Activated CD8-positive, alpha-beta T cell treated with anti-CD3 and anti-CD28 coated beads for 36 hours (primary cell): ENCODE results near the gene PARP1. TPM values are rescaled to one million over a fixed set of nuclear protein-coding genes. Genes with fewer than 3 reads are reported as not detected.

ENCODE experiments used
- ATAC-seq: fragments of 200-7000 bp; cut with Tn5 transposase; one replicate; pipeline ENCODE4 v1.10.0; 2021; ENCODE audit warnings: mild to moderate bottlenecking, moderate library complexity
- CTCF ChIA-PET: fragments of 350-600 bp; sonication (Branson Sonifier 250); formaldehyde crosslinking; loops from one replicate; lab custom pipeline; 2021; ENCODE audit warnings: antibody characterized with exemption; lab: Charles Lee
- POLR2A ChIA-PET: fragments of 350-600 bp; sonication (Branson Sonifier 250); formaldehyde crosslinking; loops from one replicate; lab custom pipeline; 2021; ENCODE audit warnings: antibody characterized with exemption; lab: Charles Lee
- DNase-seq: peaks from one replicate; pipeline ENCODE4 v3.0.0-alpha.2; 2020
- H3K27ac Mint-ChIP-seq: one replicate; pipeline ENCODE4 v1.8.0; 2021; ENCODE audit warnings: mild to moderate bottlenecking, mixed read lengths
- H3K27me3 Mint-ChIP-seq: one replicate; pipeline ENCODE4 v1.8.0; 2021; ENCODE audit warnings: mixed read lengths
- H3K36me3 Mint-ChIP-seq: one replicate; pipeline ENCODE4 v1.8.0; 2021; ENCODE audit warnings: low read depth, mixed read lengths
- H3K4me1 Mint-ChIP-seq: one replicate; pipeline ENCODE4 v1.8.0; 2021; ENCODE audit warnings: low read depth, mixed read lengths
- H3K4me3 Mint-ChIP-seq: one replicate; pipeline ENCODE4 v1.8.0; 2021; ENCODE audit warnings: mild to moderate bottlenecking, moderate library complexity, mixed read lengths
- H3K9me3 Mint-ChIP-seq: one replicate; pipeline ENCODE4 v1.8.0; 2021; ENCODE audit warnings: mixed read lengths
- intact Hi-C: fragments of 100-400 bp; cut with micrococcal nuclease; formaldehyde crosslinking; loops from one replicate; pipeline ENCODE4 v1.10.0; 2022
- total RNA-seq, 2 experiments: library from RNA; stranded (reverse); gene quantifications; one replicate each; pipeline ENCODE4 v1.2.3, GENCODE V29; 2021
- TF ChIP-seq, protein P1 (sequence below): fragments of 200-600 bp; IDR thresholded peaks from one replicate; pipeline ENCODE4 v1.8.0; 2022; ENCODE audit warnings: antibody characterized with exemption, mild to moderate bottlenecking

The PARP1 gene
- total RNA-seq, 2 experiments from 2014 or later, result 203 to 206 TPM

DNA sequence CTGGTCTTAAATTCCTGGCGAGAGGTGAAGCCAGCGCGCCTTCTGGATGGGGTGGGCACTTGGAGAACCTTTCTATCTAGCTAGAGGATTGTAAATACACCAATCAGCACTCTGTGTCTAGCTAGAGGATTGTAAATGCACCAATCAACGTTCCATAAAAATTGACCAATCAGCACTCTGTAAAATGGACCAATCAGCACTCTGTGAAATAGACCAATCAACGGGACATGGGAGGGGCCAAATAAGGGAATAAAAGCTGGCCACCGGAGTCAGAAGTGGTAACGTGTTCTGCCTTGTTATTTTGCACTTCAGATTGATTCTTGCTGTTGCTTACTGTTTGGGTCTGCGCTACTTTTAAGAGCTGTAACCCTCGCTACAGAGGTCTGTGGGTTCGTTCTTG is 87.0 kb downstream of the PARP1 start:
- TF ChIP-seq, protein P1, sequence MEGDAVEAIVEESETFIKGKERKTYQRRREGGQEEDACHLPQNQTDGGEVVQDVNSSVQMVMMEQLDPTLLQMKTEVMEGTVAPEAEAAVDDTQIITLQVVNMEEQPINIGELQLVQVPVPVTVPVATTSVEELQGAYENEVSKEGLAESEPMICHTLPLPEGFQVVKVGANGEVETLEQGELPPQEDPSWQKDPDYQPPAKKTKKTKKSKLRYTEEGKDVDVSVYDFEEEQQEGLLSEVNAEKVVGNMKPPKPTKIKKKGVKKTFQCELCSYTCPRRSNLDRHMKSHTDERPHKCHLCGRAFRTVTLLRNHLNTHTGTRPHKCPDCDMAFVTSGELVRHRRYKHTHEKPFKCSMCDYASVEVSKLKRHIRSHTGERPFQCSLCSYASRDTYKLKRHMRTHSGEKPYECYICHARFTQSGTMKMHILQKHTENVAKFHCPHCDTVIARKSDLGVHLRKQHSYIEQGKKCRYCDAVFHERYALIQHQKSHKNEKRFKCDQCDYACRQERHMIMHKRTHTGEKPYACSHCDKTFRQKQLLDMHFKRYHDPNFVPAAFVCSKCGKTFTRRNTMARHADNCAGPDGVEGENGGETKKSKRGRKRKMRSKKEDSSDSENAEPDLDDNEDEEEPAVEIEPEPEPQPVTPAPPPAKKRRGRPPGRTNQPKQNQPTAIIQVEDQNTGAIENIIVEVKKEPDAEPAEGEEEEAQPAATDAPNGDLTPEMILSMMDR, result no peak
- ChIA-PET CTCF (interaction anchor here (1.2 to 1.8 kb wide), 3 partner anchors 12 to 28 kb away, joined by 3 to 5 read pairs (median 4); partner anchors contain the start of gene LIN9), POLR2A (no interaction called here)
- no peak overlapping the region for H3K27ac Mint-ChIP-seq
- H3K9me3 Mint-ChIP-seq, result no peaks in the 10 kb centered on the region
- DNase-seq (no peak), ATAC-seq (no peak)
- H3K27me3 Mint-ChIP-seq, result peaks cover 10% of the 10 kb centered on the region
- H3K4me1 Mint-ChIP-seq, result no peaks in the 10 kb centered on the region
- intact Hi-C loops, result no loop called here
- no peak overlapping the region for H3K4me3 Mint-ChIP-seq
- no peaks in the 10 kb centered on the region for H3K36me3 Mint-ChIP-seq

DNA sequence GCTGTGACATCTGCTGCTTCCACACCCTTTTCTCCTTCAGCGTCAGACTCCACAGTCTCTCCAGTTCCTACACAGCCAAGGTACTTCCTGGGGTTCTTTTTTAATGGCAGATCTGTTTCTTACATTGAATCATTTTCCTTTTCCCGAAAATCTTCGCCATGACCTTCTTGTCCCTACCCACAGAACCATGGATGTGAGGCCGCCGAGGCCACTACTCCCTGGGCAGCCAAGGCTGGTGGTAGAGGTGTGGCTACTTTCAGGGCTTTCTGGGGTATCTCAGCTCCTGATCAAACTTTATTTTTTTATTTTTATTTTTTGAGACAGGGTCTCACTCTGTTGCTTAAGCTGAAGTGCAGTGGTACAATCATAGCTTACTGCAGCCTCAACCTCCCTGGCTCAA is 89.4 kb downstream of the PARP1 start:
- H3K4me1 Mint-ChIP-seq, result no peaks in the 10 kb centered on the region
- POLR2A ChIA-PET, result no interaction called here

DNA sequence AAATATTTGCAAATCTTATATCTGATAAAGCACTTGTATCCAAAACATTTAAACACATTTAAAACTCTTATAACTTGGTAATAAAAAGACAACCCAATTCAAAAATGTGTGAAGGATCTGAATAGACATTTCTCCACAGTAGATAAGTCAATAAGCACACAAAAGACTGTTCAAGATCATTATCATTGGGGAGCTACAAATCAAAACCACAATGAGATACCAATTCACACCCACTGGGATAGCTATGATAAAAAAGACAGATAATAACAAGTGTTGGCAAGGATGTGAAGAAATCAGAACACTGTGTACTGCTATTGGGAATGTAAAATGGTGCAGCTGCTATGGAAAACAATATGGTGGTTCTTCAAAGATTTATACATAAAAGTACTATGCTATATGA is 93.8 kb downstream of the PARP1 start:
- intact Hi-C loops, result no loop called here
- peaks cover 13% of the 10 kb centered on the region for H3K4me1 Mint-ChIP-seq
- ChIA-PET CTCF (interaction anchor here (0.7 kb wide), 1 partner anchor 19 kb away, joined by 3 read pairs; no protein-coding TSS in a partner anchor), POLR2A (no interaction called here)
- ATAC-seq, result no peak
- H3K27me3 Mint-ChIP-seq, result peaks cover 26% of the 10 kb centered on the region
- H3K36me3 Mint-ChIP-seq, result no peaks in the 10 kb centered on the region
- H3K9me3 Mint-ChIP-seq, result peaks cover 1% of the 10 kb centered on the region
- H3K27ac Mint-ChIP-seq, result no peak overlapping the region
- no peak for DNase-seq
- TF ChIP-seq, protein P1, result no peak
- no peak overlapping the region for H3K4me3 Mint-ChIP-seq

More for the DNA sequence above, 89.4 kb downstream of the PARP1 start:
- TF ChIP-seq, protein P1, result no peak
- ATAC-seq (no peak), DNase-seq (no peak)
- Mint-ChIP-seq H3K36me3 (no peaks in the 10 kb centered on the region), H3K27ac (no peak overlapping the region), H3K27me3 (peaks cover 15% of the 10 kb centered on the region), H3K9me3 (peaks cover 1% of the 10 kb centered on the region), H3K4me3 (no peak overlapping the region)
- CTCF ChIA-PET, result no interaction called here
- intact Hi-C loops, result no loop called here

DNA sequence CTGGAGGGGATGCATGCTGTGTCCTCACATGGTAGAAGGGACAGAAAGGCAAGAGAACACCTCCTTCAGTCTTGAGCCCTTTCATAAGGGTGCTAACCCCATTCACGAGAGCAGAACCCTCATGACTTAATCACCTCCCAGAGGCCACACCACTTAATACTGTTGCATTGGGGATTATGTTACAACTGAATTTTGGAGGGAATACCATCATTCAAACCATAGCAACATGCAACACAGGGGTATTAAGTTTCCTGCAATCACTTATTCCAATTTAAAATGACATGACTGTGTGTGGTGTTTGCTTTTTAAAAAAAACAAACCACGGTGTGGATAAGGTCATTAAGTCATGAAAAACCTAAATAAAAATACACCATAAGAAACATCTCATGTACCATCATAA is 95.8 kb downstream of the PARP1 start:
- no peak overlapping the region for H3K27ac Mint-ChIP-seq
- H3K4me1 Mint-ChIP-seq, result peaks cover 17% of the 10 kb centered on the region
- peaks cover 1% of the 10 kb centered on the region for H3K9me3 Mint-ChIP-seq
- DNase-seq, result no peak
- H3K4me3 Mint-ChIP-seq, result no peak overlapping the region
- ChIA-PET POLR2A (no interaction called here), CTCF (interaction anchor here (3.7 kb wide), 1 partner anchor 21 kb away, joined by 38 read pairs; no protein-coding TSS in a partner anchor)
- H3K36me3 Mint-ChIP-seq, result no peaks in the 10 kb centered on the region
- intact Hi-C loops, result no loop called here
- peaks cover 19% of the 10 kb centered on the region for H3K27me3 Mint-ChIP-seq
- TF ChIP-seq, protein P1, result no peak
- ATAC-seq, result no peak

DNA sequence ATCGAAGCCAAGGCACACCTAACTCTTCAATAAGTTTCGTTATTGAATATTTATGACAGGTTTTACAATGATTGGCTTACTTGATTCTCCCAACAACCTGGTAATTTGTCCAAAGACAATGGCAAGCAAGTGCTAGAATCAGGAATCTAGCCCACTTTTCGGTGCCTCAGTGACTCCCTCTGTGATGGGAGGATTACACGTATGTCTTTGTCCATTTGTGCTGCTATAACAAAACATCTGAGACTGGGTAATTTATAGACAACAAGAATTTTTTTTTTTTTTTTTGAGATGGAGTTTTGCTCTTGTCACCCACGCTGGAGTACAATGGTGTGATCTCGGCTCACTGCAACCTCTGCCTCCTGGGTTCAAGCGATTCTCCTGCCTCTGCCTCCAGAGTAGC is 96.5 kb downstream of the PARP1 start:
- TF ChIP-seq, protein P1, result no peak
- CTCF ChIA-PET, result interaction anchor here (1.4 to 3.7 kb wide), 4 partner anchors 22 to 186 kb away, joined by 5 to 38 read pairs (median 14); partner anchors contain the start of gene PARP1
- Mint-ChIP-seq H3K9me3 (peaks cover 1% of the 10 kb centered on the region), H3K27me3 (peaks cover 19% of the 10 kb centered on the region), H3K27ac (no peak overlapping the region), H3K4me3 (no peak overlapping the region), H3K4me1 (peaks cover 17% of the 10 kb centered on the region), H3K36me3 (no peaks in the 10 kb centered on the region)
- intact Hi-C loops, result no loop called here
- no peak for DNase-seq
- POLR2A ChIA-PET, result interaction anchor here (0.6 to 0.7 kb wide), 2 partner anchors 22 to 103 kb away, joined by 3 read pairs; no protein-coding TSS in a partner anchor
- no peak for ATAC-seq

Other genes starting within 250 kb of the PARP1 start
- gene ACBD3, start 221.4 kb downstream of the PARP1 start, total RNA-seq, result 10 to 100 TPM; 17.4 to 17.7 TPM
- under 1 TPM in 1 of 2 experiments, not detected in 1; 0.16 TPM for gene MIXL1, start 184.4 kb downstream of the PARP1 start, total RNA-seq
- gene LIN9, start 98.9 kb downstream of the PARP1 start, total RNA-seq, result 10 to 100 TPM; 10.2 to 11.3 TPM
- not detected for gene STUM, start 140.7 kb upstream of the PARP1 start, total RNA-seq